ENCODE measurements around the gene DNAAF5.

GRCh38 chr7:721619-722248, 4.8 kb upstream of the DNAAF5 start:
- TF ChIP-seq, protein P1, sequence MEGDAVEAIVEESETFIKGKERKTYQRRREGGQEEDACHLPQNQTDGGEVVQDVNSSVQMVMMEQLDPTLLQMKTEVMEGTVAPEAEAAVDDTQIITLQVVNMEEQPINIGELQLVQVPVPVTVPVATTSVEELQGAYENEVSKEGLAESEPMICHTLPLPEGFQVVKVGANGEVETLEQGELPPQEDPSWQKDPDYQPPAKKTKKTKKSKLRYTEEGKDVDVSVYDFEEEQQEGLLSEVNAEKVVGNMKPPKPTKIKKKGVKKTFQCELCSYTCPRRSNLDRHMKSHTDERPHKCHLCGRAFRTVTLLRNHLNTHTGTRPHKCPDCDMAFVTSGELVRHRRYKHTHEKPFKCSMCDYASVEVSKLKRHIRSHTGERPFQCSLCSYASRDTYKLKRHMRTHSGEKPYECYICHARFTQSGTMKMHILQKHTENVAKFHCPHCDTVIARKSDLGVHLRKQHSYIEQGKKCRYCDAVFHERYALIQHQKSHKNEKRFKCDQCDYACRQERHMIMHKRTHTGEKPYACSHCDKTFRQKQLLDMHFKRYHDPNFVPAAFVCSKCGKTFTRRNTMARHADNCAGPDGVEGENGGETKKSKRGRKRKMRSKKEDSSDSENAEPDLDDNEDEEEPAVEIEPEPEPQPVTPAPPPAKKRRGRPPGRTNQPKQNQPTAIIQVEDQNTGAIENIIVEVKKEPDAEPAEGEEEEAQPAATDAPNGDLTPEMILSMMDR (conservative IDR thresholded peaks at IDR 0.05; ENCODE audit: low read length) = no peak
- TF ChIP-seq EZH2phosphoT487 (IDR thresholded peaks at IDR 0.05; ENCODE audit: borderline replicate concordance) = no peak
